ACHN (cell line): ENCODE measurements around the gene PLSCR3.

Experiments
- DNase-seq: peaks from one replicate; pipeline ENCODE4 v3.0.0-alpha.2; 2015
- in situ Hi-C: cut with HindIII; loops from 2 replicates; pipeline ENCODE4 v1.10.0; 2017; ENCODE audit warnings: low sequenced_read_pairs, low pct_ligation_motif_present, low pct_unique_long_range_greater_than_20kb

PLSCR3 gene

DNA sequence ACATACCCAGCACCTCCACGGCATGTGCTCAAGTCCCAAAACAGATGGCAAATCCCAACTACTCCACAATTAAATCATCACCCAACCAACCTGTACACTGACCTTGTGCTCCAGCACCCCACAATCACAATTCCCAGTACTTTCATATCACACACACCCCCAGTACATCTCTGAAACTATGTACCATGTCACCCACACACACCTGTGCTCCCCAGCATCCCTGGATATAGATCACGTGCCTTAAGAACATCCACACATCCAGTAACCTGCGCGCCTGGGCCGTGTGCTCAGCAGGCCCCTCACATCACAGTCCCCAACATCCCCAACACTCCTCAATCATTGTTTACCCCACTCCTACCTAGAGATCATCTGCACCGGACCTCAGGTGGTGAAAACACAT lies 15.4 kb upstream of the PLSCR3 start:
- no peak for DNase-seq
- in situ Hi-C loops, result no loop called here

DNA sequence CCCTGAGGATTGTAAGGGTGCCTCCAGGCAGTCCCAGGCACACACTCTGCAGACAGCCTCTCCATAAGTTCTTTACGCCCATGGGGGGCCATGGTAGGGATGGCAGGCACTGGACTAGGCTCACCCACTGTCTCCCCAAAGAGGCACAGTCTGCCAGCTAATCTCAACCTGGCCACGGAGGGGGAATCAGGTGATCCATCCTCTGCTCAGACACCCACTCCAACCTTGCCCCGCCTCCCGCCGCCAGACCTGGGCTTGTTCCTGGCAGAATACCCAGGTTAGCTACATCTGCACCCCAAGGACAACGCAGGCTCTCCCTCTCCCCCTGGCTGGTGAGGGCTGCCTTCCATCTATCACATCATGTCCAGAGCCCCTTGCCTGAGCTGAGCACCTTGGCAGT lies 14.5 kb upstream of the PLSCR3 start:
- in situ Hi-C loops, result no loop called here
- DNase-seq, result no peak

DNA sequence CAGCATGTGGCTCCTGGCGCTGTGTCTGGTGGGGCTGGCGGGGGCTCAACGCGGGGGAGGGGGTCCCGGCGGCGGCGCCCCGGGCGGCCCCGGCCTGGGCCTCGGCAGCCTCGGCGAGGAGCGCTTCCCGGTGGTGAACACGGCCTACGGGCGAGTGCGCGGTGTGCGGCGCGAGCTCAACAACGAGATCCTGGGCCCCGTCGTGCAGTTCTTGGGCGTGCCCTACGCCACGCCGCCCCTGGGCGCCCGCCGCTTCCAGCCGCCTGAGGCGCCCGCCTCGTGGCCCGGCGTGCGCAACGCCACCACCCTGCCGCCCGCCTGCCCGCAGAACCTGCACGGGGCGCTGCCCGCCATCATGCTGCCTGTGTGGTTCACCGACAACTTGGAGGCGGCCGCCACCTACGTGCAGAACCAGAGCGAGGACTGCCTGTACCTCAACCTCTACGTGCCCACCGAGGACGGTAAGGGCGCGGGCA lies 14.0 kb upstream of the PLSCR3 start:
- no peak for DNase-seq
- in situ Hi-C loops, result no loop called here

DNA sequence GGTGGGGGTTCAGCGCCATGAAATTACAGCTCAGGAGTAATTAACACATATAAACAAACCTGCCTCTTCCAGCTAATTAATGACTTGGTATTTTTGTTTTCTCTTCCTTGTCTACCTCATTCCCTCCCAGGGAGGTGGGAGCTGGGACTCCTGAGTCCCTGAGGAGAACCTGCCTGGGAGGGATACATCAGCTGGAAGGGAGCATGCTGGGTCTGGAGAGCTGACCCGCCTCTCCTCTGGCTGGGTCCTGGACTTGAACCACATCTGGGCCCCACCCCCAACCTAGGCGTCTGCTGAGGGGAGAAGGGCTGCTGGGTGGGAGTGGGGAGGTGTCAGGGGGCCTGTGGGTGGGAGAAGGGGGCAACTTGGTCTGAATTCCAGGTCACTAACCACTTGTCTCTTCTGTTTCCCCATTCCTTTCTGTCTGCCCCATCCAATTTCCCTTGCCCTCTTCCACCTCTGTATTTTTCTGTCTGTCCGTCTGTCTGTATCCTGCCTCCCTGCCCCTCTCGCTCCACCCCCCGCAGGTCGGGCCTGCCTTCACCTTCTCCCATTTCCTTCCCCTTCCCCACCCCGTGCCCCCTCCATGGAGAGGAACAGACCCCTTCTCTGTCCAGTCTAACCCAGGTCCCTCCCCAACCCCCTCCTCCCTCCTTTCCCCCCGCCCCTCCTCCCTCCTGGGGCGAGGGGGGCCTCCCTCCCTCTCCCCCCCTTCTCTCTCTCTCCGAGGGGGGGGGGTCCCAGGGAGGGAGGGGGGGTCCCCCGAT lies 13.3 kb upstream of the PLSCR3 start, which contains the start of gene NLGN2:
Gene NLGN2 (plus strand): TSS at position 361 of the 767 bp plus-strand sequence. CDS start 411 bp downstream, outside the sequence.
- no peak for DNase-seq
- in situ Hi-C loops, result no loop called here

DNA sequence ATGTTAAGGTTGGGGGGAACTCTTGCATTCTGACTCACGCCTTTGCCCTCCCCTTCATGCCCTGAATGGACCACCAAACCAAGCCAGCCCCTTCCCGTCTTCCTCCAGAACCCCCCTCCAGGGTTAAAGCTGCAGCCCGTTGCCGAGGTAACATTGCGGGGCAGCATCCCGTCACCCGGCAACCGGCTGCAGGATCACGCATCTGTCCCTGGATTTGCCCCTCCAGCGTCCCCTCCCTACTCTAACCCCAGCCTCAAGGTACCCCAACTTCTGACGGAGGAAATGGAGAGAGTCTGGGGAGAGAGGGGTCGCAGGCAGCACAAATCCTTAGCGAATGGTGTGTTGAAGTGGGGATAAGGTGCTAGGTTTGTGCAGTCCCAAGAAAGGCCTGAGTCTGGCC lies 12.8 kb upstream of the PLSCR3 start:
- DNase-seq, result no peak

DNA sequence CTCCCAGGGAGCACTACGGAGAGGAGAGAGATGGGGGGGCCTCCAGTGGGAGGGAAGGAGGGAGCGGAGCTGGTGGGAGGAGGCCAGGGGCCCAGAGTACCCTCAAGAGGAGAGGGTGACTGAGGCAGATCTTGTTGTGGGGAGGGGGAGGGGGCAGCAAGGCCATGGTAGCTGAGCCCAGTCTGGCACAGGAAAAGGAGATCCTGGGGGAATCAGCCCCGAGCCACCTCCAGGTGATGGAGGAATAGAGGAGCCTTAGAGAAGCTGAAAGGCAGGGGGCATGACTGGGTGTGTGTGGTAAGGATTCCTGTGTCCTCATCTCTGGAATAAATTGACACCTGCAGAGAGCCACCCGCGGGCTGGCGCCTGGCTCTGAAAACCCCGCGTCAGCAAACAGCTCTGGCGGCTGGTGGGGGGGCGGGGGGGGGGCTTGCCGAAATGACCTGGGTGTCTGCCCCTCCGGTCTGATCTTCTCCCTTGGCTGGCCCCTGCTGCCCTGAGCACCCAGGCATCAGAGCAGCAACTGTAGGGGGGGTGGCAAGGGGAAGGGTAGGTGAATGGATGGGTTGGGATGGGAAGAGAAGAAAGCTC lies 12.0 kb upstream of the PLSCR3 start:
- DNase-seq, result no peak
- in situ Hi-C loops, result no loop called here

More for the DNA sequence above, 12.8 kb upstream of the PLSCR3 start:
- in situ Hi-C loops, result no loop called here

DNA sequence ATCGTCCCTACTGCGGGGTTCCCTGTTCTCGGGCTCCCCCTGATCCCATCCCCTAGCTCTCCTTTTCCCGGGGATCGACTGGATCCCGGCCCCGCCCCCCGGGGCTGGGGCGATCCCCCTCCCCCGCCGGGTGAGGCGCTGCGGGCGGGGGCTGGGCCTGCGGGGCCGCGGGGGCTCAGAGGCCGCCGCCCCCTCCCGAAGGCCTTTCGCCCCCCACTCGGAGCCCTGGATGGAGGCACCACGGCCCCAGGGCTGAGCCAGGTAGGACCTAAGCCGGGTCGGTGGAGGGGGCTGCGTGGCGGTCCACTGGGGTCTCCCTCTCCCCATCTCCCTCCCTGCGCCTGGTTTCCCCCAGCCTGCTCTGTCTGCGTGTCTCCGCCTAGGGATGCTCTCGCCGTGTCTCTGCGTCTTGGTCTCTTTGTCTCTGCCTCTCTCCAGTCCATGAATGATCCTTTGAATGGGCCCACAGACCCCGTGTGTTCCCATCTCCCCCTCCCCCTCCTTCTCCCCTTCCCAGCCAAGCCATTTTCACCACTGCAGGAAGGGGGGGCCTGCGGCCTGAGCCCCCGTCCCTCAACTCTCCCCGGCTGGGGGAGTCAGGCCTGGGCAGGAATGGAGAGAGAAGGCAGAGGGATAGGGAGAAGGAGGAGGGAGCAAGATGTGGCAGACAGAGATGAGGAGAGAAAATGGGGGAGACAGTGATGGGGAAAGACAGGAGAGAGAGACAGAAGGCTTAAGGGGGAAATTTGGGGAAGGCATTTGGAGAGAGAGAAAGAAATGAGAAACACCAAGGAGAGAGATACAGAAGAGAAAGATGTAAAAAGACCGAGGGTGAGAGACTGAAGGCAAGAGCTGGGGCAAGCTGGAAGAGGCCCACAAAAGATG lies 11.3 kb upstream of the PLSCR3 start:
- no peak for DNase-seq
- in situ Hi-C loops, result no loop called here

DNA sequence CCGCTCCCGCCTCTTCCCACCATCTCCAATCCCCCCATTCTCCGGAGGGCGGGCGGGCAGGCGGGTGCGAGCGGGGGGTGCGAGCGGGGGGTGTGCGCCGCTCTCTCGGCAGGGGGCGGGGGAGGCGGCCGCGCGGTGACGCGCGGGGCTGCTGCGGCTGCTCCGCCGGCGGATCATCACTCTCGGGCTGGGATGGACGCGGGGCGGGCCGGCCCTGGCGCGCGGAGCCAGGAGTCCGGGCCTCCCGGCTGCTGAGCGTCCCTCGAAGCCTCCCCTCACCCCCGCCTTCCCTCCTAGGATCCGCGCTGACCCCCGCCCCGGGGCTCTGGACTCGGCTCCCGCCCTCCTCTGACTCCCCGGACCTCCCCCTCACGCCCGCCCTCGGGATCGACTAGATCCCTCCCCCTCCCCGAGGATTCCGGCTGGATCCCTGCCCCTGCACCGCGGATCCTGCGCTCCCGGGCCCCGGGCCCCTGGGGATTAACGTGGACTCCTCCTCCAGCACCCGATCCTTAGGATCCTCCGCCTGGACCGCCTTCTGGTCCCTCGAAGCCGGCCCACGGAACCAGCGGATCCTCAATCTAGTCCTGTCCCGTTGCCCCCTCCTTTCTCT lies 10.5 kb upstream of the PLSCR3 start:
- in situ Hi-C loops, result no loop called here
- peak; percentile 45 for DNase-seq

DNA sequence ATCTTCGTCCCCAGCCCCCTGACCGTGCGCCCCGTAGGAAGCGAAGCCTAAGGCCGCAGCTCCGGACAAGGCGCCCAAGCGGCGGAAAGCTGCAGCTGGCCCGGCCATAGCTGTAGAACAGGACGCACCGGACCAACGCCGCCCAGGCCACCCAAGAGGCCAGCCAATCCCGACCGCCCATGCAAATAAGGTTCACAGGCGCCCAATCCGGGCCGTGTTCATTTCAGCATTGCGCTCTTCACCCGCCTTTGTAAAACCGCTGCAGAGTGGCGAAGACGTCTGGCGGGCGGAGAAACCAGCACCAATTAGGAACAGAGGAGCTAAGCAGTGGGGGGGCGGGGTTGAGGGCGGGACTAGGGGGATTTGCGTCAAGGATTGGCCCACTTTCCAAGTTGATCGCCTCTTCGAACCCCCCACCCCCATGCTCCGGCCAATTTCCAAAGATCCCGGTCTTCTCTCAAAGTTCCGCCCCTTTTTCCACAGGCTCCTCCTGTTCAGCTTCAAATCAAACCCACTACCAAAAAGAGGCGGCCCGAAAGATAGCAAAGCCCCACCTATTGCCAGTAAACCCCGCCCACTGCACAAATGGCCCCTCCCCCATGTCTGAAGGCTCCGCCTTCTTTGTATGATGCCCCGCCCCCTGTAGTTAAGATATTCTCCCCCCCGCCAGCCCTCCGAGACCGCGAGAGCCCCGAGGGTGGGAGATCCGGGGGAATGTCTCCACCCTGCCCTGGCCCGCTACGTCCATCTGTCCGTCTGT lies 9.8 kb upstream of the PLSCR3 start, which contains the start of gene TMEM256:
Gene TMEM256 (minus strand): TSS at position 121 of the 760 bp plus-strand sequence. CDS start 13 bp downstream, at position 108.
- DNase-seq, result peak; percentile 100
- in situ Hi-C loops, result no loop called here

DNA sequence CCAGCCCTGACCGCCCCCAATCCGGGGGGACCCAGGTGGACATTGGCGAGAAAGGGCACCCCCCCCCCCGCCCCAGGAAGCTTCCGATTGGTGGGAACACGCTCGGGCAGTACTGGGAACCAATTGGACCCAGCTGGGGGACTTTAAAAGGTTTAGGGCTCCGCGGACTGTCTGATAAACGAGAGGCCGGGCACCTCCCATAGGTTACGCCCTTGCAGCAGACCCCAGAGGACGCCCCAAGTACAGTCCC lies 9.3 kb upstream of the PLSCR3 start:
- in situ Hi-C loops, result no loop called here
- DNase-seq, result no peak

DNA sequence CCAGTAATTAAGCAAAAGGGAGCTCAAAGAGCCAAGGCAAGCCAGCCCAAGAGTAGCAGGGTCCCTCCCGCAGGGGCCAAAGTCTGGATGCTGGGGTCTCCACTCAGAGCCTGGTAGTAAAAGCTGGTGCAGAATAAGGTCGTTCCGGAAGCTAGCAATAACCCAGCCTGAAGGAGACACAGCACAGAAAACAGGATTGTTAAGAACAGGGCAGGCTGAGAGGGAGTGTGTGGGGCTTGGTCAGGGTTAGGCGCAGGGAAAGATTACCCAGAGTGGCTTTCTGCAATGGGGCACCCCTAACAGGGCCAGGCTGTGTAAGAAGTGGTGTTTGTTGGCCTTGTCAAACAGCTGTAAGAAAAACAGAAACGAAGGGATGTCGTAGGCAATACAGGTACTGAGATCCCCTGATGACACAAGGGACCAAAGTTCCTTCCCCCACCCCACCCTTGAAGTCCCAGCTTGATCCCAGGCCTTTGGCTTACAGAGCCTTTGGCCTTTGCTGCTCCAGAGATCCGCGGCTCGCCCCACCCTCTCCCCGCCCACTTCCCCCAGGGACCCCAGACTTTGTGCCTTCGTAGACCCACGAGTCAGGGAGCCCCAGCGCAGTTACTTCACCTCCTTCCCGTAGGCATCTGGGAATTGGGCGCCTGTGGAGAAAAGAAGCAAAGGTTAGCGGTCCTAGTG lies 8.9 kb upstream of the PLSCR3 start:
- in situ Hi-C loops, result no loop called here

DNA sequence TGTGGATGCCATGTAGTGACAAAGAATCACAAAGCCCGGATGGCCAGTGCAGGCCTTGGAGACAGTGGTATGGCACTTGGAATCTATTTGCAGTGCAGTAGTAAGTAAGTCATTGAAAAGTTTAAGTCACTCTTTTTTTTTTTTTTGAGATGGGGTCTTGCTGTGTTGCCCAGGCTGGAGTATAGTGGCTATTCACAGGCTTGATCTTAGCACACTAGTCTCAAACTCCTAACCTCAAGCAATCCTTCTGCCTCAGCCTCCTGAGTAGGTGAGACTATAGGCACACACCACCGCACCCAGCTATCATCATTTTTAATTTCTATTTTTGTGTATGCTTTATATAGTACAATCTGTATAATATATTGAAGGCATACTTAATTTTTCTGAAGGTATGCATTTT lies 4.3 kb upstream of the PLSCR3 start:
- no peak for DNase-seq
- in situ Hi-C loops, result no loop called here

More for the DNA sequence above, 8.9 kb upstream of the PLSCR3 start:
- no peak for DNase-seq

DNA sequence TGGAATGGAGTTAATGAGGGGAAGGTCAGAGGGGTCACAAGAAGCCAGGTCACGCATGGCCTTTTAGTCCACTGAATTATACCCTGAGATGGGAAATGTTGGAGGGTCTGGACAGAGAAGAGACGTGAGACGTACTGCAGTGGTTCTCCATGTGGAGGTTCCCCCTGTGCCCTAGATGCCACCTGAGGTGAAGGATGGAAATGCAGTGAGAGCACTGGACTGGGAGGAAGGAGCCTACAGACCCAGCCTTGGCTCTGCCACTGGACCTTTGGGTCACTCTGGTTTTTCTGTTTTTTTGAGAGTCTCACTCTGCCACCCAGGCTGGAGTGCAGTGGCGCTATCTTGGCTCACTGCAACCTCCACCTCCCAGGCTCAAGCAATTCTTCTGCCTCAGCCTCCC lies 1.8 kb upstream of the PLSCR3 start:
- in situ Hi-C loops, result no loop called here

DNA sequence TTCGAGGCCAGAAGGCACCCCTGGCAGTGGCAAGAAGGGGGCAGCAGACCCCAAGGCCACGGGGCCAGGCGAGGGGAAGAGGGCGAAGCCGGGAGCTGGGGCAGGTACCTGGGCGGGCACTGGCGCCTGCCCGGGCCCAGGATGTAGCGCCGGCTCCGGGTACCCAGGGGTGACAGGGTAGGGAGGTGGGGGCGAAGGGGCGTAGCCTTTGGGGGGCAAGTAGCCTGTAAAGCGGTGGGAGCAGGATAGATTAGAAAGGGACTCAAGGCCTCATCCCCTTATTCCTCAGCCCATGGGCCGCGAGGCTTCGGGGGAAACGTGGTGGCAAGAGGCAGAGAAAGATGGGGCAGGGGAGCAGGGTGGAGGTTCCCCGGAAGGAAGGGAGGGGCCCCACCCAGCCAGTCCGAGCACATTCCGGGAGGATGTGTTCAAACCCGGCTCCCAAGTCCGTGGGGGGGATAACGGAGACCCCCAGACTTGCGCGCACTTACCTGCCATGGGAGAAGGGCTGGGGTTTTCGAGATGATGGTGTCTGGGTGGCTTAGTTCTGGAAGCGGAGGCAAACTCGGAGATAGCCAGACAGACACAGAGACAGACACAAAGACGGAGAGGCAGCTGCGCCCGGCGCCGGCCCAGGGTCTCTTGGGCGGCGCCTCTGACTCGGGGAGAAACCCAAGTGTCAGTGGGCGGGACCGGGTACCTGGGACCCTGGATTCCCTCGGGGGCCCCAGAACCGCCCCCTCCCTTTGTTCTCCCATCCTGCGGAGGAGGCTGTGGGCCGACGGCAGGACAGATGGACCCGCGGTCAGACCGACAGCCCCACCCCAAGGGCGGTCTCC lies 493 bp downstream of the PLSCR3 start:
- in situ Hi-C loops, result no loop called here
- DNase-seq, result peak; percentile 26

More for the DNA sequence above, 1.8 kb upstream of the PLSCR3 start:
- no peak for DNase-seq

DNA sequence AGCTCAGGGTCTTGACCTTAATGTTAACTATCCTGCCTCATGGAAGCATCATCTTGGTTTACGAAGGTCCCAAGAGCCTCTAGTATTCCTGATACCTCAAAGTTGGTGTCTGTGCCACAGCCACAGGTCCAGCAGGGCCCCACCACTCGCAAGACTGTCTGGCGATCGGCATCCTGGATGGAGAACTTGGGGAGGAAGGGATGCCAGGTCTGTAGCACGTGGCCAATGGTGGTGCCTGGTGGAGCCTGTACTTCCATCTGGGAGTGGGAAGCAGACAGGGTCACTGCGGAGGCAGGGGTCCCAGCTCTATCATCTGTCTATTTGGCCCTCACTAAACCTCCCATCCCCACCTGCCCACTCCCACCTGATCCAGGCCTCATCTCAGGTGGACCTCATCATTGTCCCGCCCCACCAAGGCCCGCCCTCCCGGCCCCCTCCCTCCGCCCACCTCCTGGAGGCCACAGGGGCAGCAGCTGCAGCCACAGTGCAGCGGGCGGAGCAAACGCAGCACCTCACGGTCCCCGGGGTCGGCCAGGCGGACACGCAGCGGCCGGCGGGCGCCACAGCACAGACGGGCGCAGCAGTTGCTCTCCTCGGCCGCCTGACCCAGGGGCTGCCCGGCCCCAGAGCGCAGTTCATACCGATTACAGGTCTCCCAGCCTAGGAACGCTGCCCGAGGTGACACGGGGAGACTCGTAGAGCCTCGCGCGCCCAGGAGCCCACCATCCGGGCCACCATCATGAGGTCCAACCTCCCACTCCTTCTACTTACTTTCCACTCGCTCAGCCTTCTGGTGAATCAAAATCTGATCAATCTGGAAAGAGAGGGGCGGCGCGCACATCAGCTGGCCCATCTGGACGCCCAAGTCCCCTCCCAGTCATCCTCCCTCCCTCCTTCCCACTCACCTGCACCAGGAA lies 1.4 kb downstream of the PLSCR3 start:
- in situ Hi-C loops, result no loop called here

DNA sequence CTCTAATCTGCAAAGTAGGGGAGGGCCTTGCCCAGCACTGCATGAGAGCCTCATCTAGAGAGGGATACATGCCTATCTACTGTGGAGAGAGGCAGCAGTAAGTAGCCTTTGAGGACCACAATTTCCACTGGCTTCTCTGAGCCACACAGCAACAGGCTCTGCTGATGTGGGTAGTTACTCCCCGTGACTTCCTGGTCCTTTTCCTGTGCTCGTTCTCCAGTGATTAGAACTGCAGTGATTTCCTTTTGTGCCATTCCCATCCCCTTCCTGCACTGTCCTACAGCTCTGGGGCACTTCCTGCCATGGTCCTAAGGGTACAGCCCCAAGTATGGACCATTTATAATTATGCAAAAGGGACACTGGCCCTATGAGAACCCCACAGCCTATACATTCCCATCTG lies 3.0 kb downstream of the PLSCR3 start:
- no peak for DNase-seq
- in situ Hi-C loops, result no loop called here

More for the DNA sequence above, 1.4 kb downstream of the PLSCR3 start:
- DNase-seq, result no peak
